ENCODE results near the gene MSX2.

Gene MSX2

DNA sequence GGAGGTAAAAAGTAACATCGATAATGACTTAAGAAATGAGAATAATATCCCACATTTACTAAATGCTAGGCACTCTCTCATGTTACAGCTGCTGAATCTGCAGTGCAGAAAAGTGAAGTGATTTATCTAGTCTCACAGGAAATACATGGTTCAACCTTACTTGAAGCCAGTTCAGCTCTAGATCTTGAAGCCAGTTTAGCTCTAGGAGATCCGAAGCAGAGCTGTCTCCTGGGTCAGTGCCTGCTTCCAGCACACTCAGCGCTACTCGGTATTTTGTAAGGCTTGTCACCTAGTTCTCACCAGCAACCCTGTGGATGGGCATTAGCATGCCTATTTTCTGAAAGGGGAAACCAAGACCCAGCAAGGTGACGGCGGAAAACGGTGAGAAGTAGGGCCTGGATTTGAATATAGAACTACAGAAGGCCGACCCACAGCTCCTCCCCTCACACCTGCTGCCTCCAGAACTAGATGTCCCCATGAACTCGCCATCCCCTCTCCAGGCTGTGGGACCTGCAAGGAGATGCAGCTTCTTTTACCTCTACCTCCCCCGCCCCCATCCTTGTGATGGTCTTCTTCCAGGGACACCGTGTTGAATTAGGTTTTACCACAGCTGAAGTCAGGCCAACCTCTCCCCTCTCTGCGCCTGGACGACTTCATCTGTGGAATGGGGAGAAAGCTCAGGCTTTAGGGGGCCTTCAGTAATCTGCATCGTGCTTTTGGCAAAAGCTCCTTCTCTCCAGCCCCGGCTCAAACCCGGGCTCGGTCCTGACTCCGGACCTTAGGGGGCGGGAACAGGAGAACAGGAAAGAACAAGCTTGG, 4.4 kb upstream of the MSX2 start:
- DNase-seq = no peak

DNA sequence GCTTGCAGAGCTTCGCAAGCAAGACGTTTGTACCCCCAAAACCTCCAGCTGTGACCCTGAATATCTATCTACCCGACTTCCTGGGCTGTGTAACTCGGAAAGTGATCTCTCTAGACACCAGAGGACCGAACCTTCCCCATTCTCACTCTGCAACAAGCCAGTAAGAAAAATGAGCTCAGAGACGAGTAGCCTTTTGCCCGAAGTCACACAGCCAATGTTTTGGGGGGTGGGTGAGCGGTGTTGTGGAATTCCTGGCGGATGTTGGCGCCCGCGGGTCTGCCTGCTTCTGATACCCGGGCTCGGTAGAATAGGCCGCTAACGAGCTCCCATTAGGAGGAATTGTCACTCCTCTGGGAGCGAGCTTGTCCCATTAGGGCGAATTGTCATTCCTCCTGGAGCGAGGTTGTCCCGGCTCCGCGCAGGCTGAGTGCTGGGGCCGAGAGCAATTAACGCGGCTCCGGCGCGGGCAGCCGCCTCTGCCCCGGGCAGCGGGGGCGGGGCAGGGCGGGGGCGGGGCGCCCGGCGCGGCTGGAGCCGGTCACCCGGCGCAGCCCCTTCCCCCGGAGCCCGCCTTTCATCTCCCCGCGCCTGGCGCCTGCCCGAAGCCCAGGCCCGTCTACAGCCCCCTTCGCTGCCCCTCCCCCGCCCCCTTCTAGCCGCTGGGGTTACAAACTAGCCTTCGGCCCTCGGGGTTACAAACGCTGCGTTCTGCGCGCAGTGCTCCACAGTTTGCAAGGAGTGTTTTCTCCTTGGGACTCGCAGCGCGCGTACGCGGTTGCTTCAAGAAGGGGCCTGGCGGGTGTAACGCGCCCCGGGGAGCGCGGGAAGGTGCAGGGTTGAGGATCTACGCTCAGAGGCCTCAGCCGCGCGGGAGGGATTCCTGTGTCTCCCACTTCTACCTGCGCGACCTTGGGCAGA, 3.5 kb upstream of the MSX2 start:
- no peak for DNase-seq

DNA sequence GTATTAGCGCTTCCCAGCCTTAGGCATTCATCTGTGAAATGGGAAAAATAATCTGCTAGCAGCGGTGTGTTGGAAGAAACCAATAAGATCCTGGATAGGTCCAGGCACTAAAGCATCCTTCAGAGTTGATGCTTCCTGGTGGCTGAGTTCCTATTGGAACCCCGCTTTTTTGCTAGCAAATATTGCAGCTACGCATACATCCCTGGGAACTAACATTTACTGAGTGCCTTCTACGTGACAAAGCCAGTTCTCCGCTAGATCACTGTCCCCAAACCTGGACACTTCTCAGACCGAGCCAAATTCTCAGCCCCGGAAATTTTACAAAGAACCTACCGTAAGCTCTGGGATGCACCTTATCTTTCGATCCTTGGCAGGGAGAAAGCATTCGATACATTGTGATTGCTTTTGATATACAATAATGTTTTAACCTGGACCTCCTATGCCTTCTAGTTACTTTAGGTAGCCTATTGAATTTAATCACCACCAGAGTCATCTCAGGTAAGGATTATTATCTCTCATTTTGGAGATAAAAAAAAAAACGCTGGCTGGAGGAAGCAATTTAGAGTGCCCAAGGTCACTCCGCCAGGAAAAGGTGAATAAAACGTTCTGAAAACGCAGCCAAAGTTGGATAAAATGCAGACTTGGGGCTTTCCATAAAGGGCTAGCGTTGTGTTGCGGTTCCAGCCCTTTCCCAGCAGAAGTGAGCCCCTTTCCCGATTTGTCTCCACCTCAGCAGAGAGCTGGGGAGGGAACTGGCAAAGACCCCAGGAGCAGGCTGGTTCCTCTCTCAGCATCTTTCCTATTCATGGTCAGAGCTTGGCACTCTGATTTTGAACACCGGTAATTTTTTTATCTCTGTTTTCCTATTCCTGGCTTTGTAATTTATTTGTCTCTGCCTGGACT, 2.6 kb upstream of the MSX2 start:
- DNase-seq = no peak

- DNase-seq = no peak
These were observed 1.9 kb upstream of the MSX2 start for GRCh38 chr5:174722500-174722899.

DNA sequence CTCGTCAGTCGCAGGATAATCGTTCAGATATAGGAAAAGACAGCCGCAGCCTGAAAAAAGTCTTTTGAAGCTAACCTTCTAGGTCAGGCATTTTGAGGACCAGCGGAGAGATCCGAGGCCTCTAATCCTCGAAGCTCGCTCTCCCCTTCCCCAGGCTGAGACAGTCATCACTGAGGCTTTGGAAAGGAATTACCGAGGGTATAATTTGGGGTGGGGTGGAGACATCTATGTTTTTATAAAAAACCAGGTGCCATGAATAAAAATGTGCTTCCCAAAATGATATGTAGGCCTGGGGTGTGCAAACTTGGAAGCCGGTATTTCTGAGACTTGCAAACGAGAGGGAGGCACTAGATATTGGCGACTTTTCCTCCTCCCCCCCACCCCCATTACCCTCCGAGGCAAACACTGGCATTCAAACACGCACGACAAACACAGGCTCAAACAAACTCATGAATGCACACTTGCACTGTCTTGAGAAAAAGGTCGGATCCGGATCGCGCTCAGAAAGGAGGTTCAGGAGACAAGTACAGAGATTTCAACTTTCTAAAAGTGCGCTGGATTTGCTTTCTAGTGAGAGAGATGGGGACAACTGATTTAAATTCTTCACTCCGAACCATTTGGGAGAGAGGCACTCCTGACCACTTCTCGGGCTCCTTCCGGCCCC, 935 bp upstream of the MSX2 start:
- no peak for DNase-seq

DNA sequence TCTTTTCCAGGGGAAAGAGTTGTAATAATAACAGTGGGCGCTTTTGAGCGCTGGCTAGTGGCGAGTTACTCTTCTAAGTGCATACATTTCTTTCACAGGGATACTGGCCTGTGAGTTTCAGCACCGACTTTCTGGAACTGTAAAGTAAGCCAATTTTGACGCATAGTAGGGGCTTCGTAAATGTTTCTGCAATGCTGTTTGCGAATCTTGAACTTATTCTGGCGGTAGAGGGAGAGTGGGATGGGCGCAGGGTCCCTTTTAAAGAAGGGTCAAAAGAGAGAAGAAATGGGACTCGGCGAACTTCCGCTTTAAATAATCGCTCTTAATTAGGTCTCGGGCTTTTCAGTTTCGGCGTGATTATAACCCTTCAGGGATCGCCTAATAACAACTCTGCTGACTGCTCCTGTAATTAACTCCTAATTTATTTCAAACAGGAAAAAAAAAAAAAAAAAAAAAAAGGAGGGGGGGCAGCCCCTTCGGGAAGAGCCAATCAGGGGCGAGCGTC, 351 bp upstream of the MSX2 start:
- no peak for DNase-seq

- DNase-seq = no peak
These were observed 1.0 kb downstream of the MSX2 start for GRCh38 chr5:174725261-174725990.

- DNase-seq = no peak
These were observed 1.7 kb downstream of the MSX2 start for GRCh38 chr5:174725991-174726601.

GRCh38 chr5:174726916-174727793, 2.8 kb downstream of the MSX2 start:
- DNase-seq = no peak

- DNase-seq = no peak
These were observed 3.7 kb downstream of the MSX2 start for GRCh38 chr5:174727794-174728680.

DNA sequence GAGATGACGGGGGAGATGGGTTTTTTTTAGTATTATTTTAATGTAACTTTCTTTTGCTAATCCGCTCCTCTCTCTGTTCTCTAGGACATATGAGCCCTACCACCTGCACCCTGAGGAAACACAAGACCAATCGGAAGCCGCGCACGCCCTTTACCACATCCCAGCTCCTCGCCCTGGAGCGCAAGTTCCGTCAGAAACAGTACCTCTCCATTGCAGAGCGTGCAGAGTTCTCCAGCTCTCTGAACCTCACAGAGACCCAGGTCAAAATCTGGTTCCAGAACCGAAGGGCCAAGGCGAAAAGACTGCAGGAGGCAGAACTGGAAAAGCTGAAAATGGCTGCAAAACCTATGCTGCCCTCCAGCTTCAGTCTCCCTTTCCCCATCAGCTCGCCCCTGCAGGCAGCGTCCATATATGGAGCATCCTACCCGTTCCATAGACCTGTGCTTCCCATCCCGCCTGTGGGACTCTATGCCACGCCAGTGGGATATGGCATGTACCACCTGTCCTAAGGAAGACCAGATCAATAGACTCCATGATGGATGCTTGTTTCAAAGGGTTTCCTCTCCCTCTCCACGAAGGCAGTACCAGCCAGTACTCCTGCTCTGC, 4.8 kb downstream of the MSX2 start:
- no peak for DNase-seq

GRCh38 chr5:174731214-174732035, 7.0 kb downstream of the MSX2 start:
- no peak for DNase-seq

DNA sequence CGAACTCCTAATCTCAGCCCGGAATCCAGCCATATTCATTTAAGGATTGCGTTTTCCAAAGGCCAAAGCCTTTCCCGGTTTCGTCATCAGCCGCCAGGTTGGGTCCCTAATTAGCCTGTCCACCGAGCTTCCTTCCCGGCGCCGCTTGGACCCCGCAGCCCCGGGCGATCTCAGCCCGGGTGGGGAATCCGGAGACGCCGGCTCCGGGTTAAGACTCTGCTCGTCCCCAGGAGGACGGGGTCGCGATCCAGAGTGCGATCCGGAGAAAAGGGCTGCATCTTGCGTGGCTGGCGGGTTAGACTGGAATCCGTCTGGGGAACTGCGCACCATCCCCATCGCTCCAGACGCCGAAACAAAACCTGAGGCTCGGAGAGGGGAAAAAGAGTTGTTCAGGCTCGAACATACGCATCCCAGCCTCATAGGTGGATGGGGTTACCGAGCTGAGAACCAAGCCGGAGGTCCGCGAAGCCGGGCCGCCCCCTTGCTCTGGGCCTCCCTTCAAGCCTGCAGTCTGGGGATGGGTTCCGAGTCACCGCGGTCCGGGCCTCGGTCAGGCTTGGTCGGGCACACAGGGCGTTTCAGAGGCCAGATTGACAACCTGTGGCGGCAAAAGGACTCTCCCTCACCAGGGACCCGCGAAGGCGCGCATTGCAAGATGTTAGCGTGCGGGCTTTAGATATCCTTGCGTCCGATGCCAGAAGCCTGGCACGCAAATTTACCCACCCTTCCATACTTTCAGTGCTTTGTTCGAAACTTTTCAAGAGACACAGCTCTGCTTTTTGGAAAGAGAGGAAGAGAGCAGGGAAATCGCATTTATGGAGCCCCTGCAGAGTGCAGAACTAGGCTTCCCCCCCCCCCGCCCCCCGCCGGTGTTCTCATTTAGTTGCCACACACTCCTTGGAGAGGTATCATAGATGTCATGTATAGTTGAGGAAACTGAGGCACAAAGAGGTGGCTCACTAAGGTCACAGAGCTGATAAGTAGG, 7.9 kb downstream of the MSX2 start:
- DNase-seq = no peak

DNA sequence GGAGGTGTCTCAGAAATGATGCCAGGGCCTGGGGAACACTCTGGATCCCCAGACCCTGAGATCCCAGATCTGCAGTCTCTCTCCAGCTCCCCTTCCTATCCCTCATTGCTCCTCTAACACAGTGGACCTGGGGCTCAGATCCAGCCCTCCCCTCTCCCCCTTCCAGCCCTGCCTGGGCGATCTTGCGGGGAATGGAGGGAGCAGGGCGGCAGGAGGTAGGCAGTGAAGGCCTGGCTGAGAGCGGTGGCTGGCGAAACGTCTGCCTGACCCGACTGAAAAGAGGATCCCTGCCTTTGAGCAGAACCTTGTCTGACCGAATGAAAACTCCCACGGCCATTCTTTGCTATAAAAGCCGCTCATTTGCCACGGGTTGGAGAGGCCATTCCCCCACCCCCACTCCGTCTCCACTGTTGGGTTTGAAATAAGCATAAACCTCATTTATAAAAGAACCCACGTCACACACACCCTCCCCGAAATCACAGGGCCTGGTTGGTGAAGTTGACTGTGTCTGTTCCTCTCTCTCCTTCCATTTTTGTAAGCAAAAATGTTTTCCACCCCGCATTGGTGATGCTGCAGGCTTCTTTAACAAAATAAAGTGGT, 8.8 kb downstream of the MSX2 start:
- DNase-seq = no peak

GRCh38 chr5:174733836-174734235, 9.5 kb downstream of the MSX2 start:
- DNase-seq = no peak
